ENCODE results near the gene HPS4.

DNA sequence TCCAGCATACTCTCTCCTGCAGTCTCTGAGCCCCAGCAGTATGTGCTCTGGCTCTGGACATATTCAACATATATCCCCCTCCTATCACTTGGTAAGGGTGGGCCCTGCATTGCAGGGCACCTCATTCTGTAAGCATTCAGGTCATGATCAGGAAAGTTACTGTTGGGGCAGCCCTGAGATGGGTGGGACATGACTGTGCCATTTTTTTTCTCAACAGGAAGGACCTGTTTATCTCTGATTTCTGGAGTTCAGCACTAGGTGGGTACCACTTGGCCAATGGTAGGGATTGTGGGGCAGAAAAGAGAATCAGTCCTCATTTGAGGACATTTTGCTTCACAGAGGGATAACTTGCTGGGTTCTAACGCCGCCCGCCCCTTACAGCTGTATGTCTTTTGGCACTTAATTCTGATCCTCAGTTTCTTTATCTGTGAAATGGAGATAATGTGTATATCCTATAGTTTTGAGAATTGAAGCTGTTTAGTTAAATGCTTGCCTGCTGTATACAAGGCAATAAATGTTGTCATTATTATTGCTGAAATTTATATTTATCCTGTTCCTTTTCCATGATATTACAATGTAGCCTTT, 2.3 kb upstream of the HPS4 start:
- TF ChIP-seq POLR2AphosphoS5 (IDR thresholded peaks at IDR 0.05; ENCODE audit: low read depth, low read length), result no peak
- TF ChIP-seq TAF1 (IDR thresholded peaks at IDR 0.05; ENCODE audit: low read depth, low read length), result no peak
- TF ChIP-seq POLR2A (IDR thresholded peaks at IDR 0.05; ENCODE audit: low read depth, low read length), result no peak
- no peak for TF ChIP-seq PAX5 (IDR thresholded peaks at IDR 0.05; ENCODE audit: insufficient read depth, low read length, severe bottlenecking)
